PC-3 (cell line): ENCODE measurements around the gene THADA. TPM values are rescaled to one million over a fixed set of nuclear protein-coding genes. Genes with fewer than 3 reads are reported as not detected.

Experiments
- ATAC-seq: fragments of 200-7000 bp; cut with Tn5 transposase; 2 replicates; pipeline ENCODE4 v1.9.1; 2020; ENCODE audit warnings: mild to moderate bottlenecking, moderate library complexity
- BruUV-seq: library from RNA; stranded (reverse); fragments of 400-500 nt; replicated peaks from 2 replicates; lab custom pipeline; 2021; lab: Mats Ljungman, UMichigan
- CTCF ChIA-PET: fragments of 300-600 bp; sonication (Branson Sonifier 250); formaldehyde crosslinking; loops from one replicate; lab custom pipeline; 2022; ENCODE audit warnings: antibody characterized with exemption; lab: Charles Lee
- POLR2A ChIA-PET: fragments of 300-600 bp; sonication (Branson Sonifier 250); formaldehyde crosslinking; loops from one replicate; lab custom pipeline; 2022; ENCODE audit warnings: antibody characterized with exemption; ENCODE audit not compliant: unreplicated experiment; lab: Charles Lee
- DNase-seq: peaks from one replicate; pipeline ENCODE4 v3.0.0-alpha.2; 2015
- H2AFZ ChIP-seq: fragments of 300-600 bp; sonication (generic); 2 replicates; pipeline ENCODE4 v1.6.0; 2016; ENCODE audit warnings: antibody characterized with exemption, low read length
- H3F3A ChIP-seq: fragments of 300-600 bp; sonication (generic); one replicate; pipeline ENCODE4 v1.6.0; 2017; ENCODE audit warnings: antibody characterized with exemption, low read length, control low read depth, mild to moderate bottlenecking; ENCODE audit not compliant: unreplicated experiment
- H3K27ac ChIP-seq: fragments of 300-600 bp; sonication (generic); 2 replicates; pipeline ENCODE4 v1.5.1; 2016; ENCODE audit warnings: mild to moderate bottlenecking, low read length
- H3K27me3 ChIP-seq: fragments of 300-600 bp; sonication (generic); 2 replicates; pipeline ENCODE4 v1.6.1; 2016; ENCODE audit warnings: low read length, mixed read lengths
- H3K36me3 ChIP-seq: fragments of 300-600 bp; sonication (generic); 2 replicates; pipeline ENCODE4 v1.6.1; 2016; ENCODE audit warnings: low read depth, mixed run types, low read length, mixed read lengths
- H3K4me1 ChIP-seq: fragments of 300-600 bp; sonication (generic); 2 replicates; pipeline ENCODE4 v1.5.1; 2016; ENCODE audit warnings: low read length; ENCODE audit not compliant: insufficient read depth
- H3K4me2 ChIP-seq: fragments of 300-600 bp; sonication (generic); 2 replicates; pipeline ENCODE4 v1.6.0; 2016; ENCODE audit warnings: low read length
- H3K4me3 ChIP-seq: fragments of 300-600 bp; sonication (generic); 2 replicates; pipeline ENCODE4 v1.5.1; 2016; ENCODE audit warnings: mild to moderate bottlenecking, low read length, mixed read lengths
- H3K79me2 ChIP-seq: fragments of 300-600 bp; sonication (generic); 2 replicates; pipeline ENCODE4 v1.6.1; 2017; ENCODE audit warnings: low read length, mixed read lengths
- H3K9ac ChIP-seq: fragments of 300-600 bp; sonication (generic); 2 replicates; pipeline ENCODE4 v1.6.0; 2016; ENCODE audit warnings: mild to moderate bottlenecking, low read length
- H3K9me2 ChIP-seq: fragments of 300-600 bp; sonication (generic); replicated peaks from 2 replicates; pipeline ENCODE4 v1.6.1; 2016; ENCODE audit warnings: mixed run types, low read length, mixed read lengths
- H3K9me3 ChIP-seq: fragments of 300-600 bp; sonication (generic); 2 replicates; pipeline ENCODE4 v1.6.1; 2016; ENCODE audit warnings: low read length, mixed read lengths
- H4K20me1 ChIP-seq: fragments of 300-600 bp; sonication (generic); 2 replicates; pipeline ENCODE4 v1.6.1; 2016; ENCODE audit warnings: low read length, mixed read lengths
- CTCF ChIP-seq: fragments of 300-600 bp; sonication (generic); conservative IDR thresholded peaks from 2 replicates; pipeline ENCODE4 v1.5.1; 2017; ENCODE audit warnings: antibody characterized with exemption, low read depth, mild to moderate bottlenecking, low read length
- EZH2 ChIP-seq: fragments of 300-600 bp; sonication (generic); IDR thresholded peaks from one replicate; pipeline ENCODE4 v1.6.1; 2017; ENCODE audit warnings: antibody characterized with exemption, mild to moderate bottlenecking, low read length; ENCODE audit not compliant: unreplicated experiment
- EZH2phosphoT487 ChIP-seq: fragments of 300-600 bp; sonication (generic); IDR thresholded peaks from 2 replicates; pipeline ENCODE4 v1.6.1; 2018; ENCODE audit warnings: mild to moderate bottlenecking, antibody characterized with exemption, low read length, borderline replicate concordance
- intact Hi-C: fragments of 100-400 bp; cut with micrococcal nuclease; formaldehyde crosslinking; loops from 2 replicates; pipeline ENCODE4 v1.9.0; 2023
- total RNA-seq: library from RNA; depleted of rRNA; stranded (reverse); fragments of >200 nt; gene quantifications from 2 replicates; pipeline ENCODE4 v1.2.3, GENCODE V29; 2014

The THADA gene
- total RNA-seq, 1 experiment from 2014 or later = 33.6 TPM

GRCh38 chr2:43255296-43255910 lies 340.4 kb downstream of the THADA start:
- Histone ChIP-seq H3K4me3 (no peak overlapping the region), H3K79me2 (no peaks in the 10 kb centered on the region), H3K36me3 (peaks cover 2% of the 10 kb centered on the region; the same call in 1 of the 2 replicates), H3K9ac (no peak overlapping the region), H2AFZ (no peak overlapping the region), H3F3A (no peaks in the 10 kb centered on the region), H3K27ac (no peak overlapping the region), H3K27me3 (no peaks in the 10 kb centered on the region), H3K4me2 (no peak overlapping the region), H4K20me1 (no peaks in the 10 kb centered on the region), H3K9me3 (no peaks in the 10 kb centered on the region), H3K9me2 (no peaks in the 10 kb centered on the region), H3K4me1 (no peaks in the 10 kb centered on the region)
- BruUV-seq = no TSS peak
- ATAC-seq = no peak
- ChIA-PET POLR2A (no interaction called here), CTCF (no interaction called here)
- no peak for TF ChIP-seq CTCF
- no peak for TF ChIP-seq EZH2
- no peak for TF ChIP-seq EZH2phosphoT487
- intact Hi-C loops = no loop called here
- DNase-seq = peak; percentile 6

- ATAC-seq (no peak), DNase-seq (no peak)
- Histone ChIP-seq H3K79me2 (no peaks in the 10 kb centered on the region), H3K4me2 (no peak overlapping the region), H3K27ac (no peak overlapping the region), H3K9me2 (no peaks in the 10 kb centered on the region), H3F3A (no peaks in the 10 kb centered on the region), H3K9me3 (no peaks in the 10 kb centered on the region), H3K4me1 (no peaks in the 10 kb centered on the region), H3K27me3 (no peaks in the 10 kb centered on the region), H3K9ac (no peak overlapping the region), H3K36me3 (peaks cover 2% of the 10 kb centered on the region; the same call in 1 of the 2 replicates), H3K4me3 (no peak overlapping the region), H4K20me1 (no peaks in the 10 kb centered on the region), H2AFZ (no peak overlapping the region)
- ChIA-PET POLR2A (no interaction called here), CTCF (no interaction called here)
- no TSS peak for BruUV-seq
- intact Hi-C loops = no loop called here
- TF ChIP-seq EZH2 = no peak
- TF ChIP-seq EZH2phosphoT487 = no peak
These were observed 341.5 kb downstream of the THADA start for GRCh38 chr2:43254331-43254730.

GRCh38 chr2:43251171-43251731 lies 344.6 kb downstream of the THADA start:
- Histone ChIP-seq H3K4me1 (no peaks in the 10 kb centered on the region), H3K79me2 (no peaks in the 10 kb centered on the region), H3K9me3 (no peaks in the 10 kb centered on the region), H3K9ac (no peak overlapping the region), H4K20me1 (no peaks in the 10 kb centered on the region), H3F3A (no peaks in the 10 kb centered on the region), H3K27ac (no peak overlapping the region), H3K36me3 (no peaks in the 10 kb centered on the region), H3K4me2 (no peak overlapping the region), H3K27me3 (no peaks in the 10 kb centered on the region), H3K4me3 (no peak overlapping the region), H2AFZ (no peak overlapping the region), H3K9me2 (no peaks in the 10 kb centered on the region)
- ChIA-PET CTCF (no interaction called here), POLR2A (no interaction called here)
- no peak for DNase-seq
- TF ChIP-seq EZH2phosphoT487 (no peak), EZH2 (no peak), CTCF (no peak)
- BruUV-seq = no TSS peak
- peak; percentile 38; the same call in 1 of the 2 replicates for ATAC-seq
- intact Hi-C loops = no loop called here
